Gastroesophageal sphincter (tissue), 4 donors: Measurements from ENCODE around the gene DMPK. TPM values are rescaled to one million over a fixed set of nuclear protein-coding genes. Genes with fewer than 3 reads are reported as not detected.
A peak's percentile ranks its signal among the peaks of the same experiment; 100 is the strongest.

Source experiments
- ATAC-seq: fragments of 150-250 bp; one replicate; pipeline ENCODE4 v1.9.1; 2016; ENCODE audit warnings: mild to moderate bottlenecking, moderate library complexity
- H3K27ac ChIP-seq, 4 donors: fragments of 200-600 bp; sonication (generic) in 3 of 4; 1 replicate in 3 of 4; 2 replicates in 1 of 4; pipeline ENCODE4 v1.5.1; 2016 to 2019
- H3K27me3 ChIP-seq: fragments of 200-600 bp; sonication (generic); one replicate; pipeline ENCODE4 v1.5.1; 2019
- H3K36me3 ChIP-seq, 2 donors: fragments of 200-600 bp; sonication (generic); one replicate each; pipeline ENCODE4 v1.5.1; 2019; ENCODE audit warnings: control low read depth in 1 of 2
- H3K4me1 ChIP-seq, 3 donors: fragments of 200-600 bp; sonication (generic); 1 replicate in 2 of 3; 2 replicates in 1 of 3; pipeline ENCODE4 v1.5.1; 2016 to 2019; ENCODE audit warnings: control low read depth in 2 of 3
- H3K4me3 ChIP-seq, 2 donors: fragments of 200-600 bp; sonication (generic); one replicate each; pipeline ENCODE4 v1.5.1; 2019; ENCODE audit warnings: mild to moderate bottlenecking in 1 of 2, moderate library complexity in 1 of 2
- H3K9me3 ChIP-seq, 3 donors: fragments of 200-600 bp; sonication (generic); one replicate each; pipeline ENCODE4 v1.5.1; 2017 to 2019; ENCODE audit warnings: control low read depth in 2 of 3
- EP300 ChIP-seq: sonication (generic); formaldehyde crosslinking; IDR thresholded peaks from one replicate; pipeline ENCODE4 v1.6.1; 2017; ENCODE audit warnings: antibody characterized with exemption, mild to moderate bottlenecking
- POLR2A ChIP-seq, 2 donors: fragments of 450-650 bp; IDR thresholded peaks; one replicate each; pipeline ENCODE4 v1.6.1; 2017; ENCODE audit warnings: antibody characterized with exemption in 2 of 2, mild to moderate bottlenecking in 2 of 2, moderate library complexity in 1 of 2
- POLR2AphosphoS5 ChIP-seq: sonication (generic); formaldehyde crosslinking; IDR thresholded peaks from one replicate; pipeline ENCODE4 v1.6.1; 2017; ENCODE audit warnings: antibody characterized with exemption
- WGBS, 2 donors: methylation state at CpG; one replicate each; pipeline ENCODE4 v1.1.5; 2018; ENCODE audit warnings: low coverage in 1 of 2; 5-methylcytosine and 5-hydroxymethylcytosine counted together
- total RNA-seq, 4 donors: library from RNA; depleted of rRNA; stranded (reverse); fragments of >200 nt; gene quantifications; one replicate each; pipeline ENCODE4 v1.1.0, GENCODE V29; 2016
- TF ChIP-seq, protein P1 (sequence below), 4 experiments: fragments of 200-600 bp in 2 of 4; fragments of 450-650 bp in 2 of 4; sonication (generic) in 1 of 4; IDR thresholded peaks; one replicate each; pipeline ENCODE4 v1.5.1; 2017 to 2019; ENCODE audit warnings: antibody characterized with exemption in 4 of 4, mild to moderate bottlenecking in 2 of 4, moderate library complexity in 2 of 4

Gene DMPK
- total RNA-seq, 4 donors from 2014 or later, result 223 to 464 (median 330) TPM

DNA sequence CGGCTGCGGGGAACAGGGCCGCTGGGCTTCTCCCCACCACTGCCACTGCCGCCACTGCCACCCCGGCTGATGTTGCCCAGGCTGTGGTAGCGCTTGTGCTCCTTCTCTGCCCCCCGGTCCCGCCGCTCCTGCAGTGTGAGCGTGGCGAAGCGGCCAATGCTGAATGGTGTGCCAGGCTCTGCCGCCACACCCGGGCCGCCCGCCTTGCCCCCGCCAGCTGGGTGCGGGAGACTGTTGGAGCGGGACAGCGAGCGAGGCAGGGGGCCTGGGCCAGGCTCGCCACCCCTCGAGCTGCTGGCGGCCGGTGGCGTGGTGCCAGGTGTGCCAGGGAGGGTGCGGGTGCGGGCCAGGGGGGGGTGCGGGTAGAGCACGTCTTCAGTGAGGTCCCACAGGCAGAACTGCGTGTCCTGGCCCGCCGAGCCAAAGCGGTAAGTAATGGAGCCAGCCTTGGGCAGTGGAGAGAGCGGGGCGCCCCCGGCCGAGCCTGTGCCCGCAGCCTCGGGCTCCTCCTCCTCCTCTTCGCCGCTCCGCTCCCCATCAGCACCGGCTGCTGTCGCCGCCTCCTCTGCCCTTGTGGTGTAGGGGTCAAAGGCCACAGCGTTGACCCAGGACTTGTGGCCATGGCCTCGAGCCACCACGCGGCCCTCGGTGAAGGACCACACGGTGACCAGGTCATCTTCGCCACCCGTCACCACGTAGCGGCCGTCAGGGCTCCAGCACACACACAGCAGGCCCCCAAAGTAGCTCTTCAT, 3.7 kb upstream of the DMPK start:
- Histone ChIP-seq H3K4me3 (no peak overlapping the region), H3K4me1 (peaks cover 8 to 62% (median 27%) of the 10 kb centered on the region in 3 donors), H3K27ac (peak overlapping the region; percentile 75 to 97 (median 92)), H3K27me3 (no peaks in the 10 kb centered on the region), H3K9me3 (no peaks in the 10 kb centered on the region), H3K36me3 (peaks cover 0 to 59% of the 10 kb centered on the region in 2 donors)
- no CpG with 5 or more reads among the region's 57 CpGs for WGBS, 2 donors
- TF ChIP-seq EP300 (no peak), POLR2A (IDR thresholded peaks at IDR 0.05) (no peak), POLR2AphosphoS5 (no peak)
- TF ChIP-seq, protein P1, sequence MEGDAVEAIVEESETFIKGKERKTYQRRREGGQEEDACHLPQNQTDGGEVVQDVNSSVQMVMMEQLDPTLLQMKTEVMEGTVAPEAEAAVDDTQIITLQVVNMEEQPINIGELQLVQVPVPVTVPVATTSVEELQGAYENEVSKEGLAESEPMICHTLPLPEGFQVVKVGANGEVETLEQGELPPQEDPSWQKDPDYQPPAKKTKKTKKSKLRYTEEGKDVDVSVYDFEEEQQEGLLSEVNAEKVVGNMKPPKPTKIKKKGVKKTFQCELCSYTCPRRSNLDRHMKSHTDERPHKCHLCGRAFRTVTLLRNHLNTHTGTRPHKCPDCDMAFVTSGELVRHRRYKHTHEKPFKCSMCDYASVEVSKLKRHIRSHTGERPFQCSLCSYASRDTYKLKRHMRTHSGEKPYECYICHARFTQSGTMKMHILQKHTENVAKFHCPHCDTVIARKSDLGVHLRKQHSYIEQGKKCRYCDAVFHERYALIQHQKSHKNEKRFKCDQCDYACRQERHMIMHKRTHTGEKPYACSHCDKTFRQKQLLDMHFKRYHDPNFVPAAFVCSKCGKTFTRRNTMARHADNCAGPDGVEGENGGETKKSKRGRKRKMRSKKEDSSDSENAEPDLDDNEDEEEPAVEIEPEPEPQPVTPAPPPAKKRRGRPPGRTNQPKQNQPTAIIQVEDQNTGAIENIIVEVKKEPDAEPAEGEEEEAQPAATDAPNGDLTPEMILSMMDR (IDR thresholded peaks at IDR 0.05), result no peak
- ATAC-seq, result no peak

DNA sequence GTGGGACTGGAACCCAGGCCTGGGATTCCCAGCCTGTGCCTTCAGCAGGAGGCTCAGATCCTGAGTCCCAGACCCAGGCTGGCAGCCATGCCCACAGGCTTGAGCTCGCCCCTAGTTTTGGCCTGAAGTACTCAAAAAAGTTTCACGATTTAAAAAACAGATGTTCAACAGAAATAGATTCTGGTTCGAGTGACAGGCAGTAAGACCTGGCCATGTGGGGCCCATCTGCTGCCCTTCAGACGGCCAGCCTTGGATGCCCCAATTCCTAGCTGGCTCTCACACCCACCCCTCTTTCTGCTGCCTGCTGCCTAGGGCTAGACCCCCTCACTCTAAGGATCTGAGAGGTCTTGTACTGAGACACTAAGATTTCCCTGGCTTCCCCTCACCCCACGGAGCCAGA, 2.8 kb upstream of the DMPK start:
- H3K4me1 ChIP-seq, result peaks cover 8 to 65% (median 24%) of the 10 kb centered on the region in 3 donors
- peaks cover 0 to 51% of the 10 kb centered on the region in 2 donors for H3K36me3 ChIP-seq
- H3K4me3 ChIP-seq, result no peak overlapping the region
- H3K27ac ChIP-seq, result peak overlapping the region; percentile 75 to 97 (median 92)
- no peaks in the 10 kb centered on the region for H3K9me3 ChIP-seq
- no peak for ATAC-seq
- H3K27me3 ChIP-seq, result no peaks in the 10 kb centered on the region
- TF ChIP-seq POLR2A (IDR thresholded peaks at IDR 0.05), result no peak
- no peak for TF ChIP-seq POLR2AphosphoS5
- TF ChIP-seq, protein P1 (IDR thresholded peaks at IDR 0.05), result no peak
- TF ChIP-seq EP300, result no peak
- 61 to 67% methylated on average over 2 to 3 of the region's 5 CpGs for WGBS, 2 donors

DNA sequence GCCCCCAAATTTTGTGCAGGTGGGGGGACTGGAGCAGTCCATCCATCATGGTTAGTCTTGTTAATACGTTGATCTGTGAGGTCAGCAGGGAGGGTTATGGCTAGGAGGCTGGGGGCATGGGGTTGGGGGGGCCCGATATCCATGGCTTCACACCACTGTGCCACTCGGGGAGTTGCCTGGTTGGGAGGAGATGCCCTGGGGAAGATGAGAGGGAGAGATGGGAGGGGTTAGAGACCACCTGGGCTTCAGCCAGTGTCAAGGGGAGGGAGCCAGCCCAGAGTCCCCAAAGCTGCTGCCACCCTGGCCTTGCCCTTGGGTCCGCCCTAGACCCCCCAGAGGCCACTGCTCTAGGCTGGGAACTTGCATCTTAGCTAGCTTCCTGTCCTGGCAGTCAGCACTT, 1.8 kb upstream of the DMPK start:
- TF ChIP-seq, protein P1 (IDR thresholded peaks at IDR 0.05), result no peak
- no peak for TF ChIP-seq EP300
- TF ChIP-seq POLR2A (IDR thresholded peaks at IDR 0.05), result no peak
- TF ChIP-seq POLR2AphosphoS5, result no peak
- Histone ChIP-seq H3K27me3 (no peaks in the 10 kb centered on the region), H3K4me1 (peaks cover 8 to 75% (median 24%) of the 10 kb centered on the region in 3 donors), H3K36me3 (peaks cover 0 to 41% of the 10 kb centered on the region in 2 donors), H3K9me3 (no peaks in the 10 kb centered on the region), H3K27ac (peak overlapping the region; percentile 75 to 97 (median 92)), H3K4me3 (no peak overlapping the region)
- no CpG with 5 or more reads among the region's 4 CpGs for WGBS, 2 donors
- no peak for ATAC-seq

DNA sequence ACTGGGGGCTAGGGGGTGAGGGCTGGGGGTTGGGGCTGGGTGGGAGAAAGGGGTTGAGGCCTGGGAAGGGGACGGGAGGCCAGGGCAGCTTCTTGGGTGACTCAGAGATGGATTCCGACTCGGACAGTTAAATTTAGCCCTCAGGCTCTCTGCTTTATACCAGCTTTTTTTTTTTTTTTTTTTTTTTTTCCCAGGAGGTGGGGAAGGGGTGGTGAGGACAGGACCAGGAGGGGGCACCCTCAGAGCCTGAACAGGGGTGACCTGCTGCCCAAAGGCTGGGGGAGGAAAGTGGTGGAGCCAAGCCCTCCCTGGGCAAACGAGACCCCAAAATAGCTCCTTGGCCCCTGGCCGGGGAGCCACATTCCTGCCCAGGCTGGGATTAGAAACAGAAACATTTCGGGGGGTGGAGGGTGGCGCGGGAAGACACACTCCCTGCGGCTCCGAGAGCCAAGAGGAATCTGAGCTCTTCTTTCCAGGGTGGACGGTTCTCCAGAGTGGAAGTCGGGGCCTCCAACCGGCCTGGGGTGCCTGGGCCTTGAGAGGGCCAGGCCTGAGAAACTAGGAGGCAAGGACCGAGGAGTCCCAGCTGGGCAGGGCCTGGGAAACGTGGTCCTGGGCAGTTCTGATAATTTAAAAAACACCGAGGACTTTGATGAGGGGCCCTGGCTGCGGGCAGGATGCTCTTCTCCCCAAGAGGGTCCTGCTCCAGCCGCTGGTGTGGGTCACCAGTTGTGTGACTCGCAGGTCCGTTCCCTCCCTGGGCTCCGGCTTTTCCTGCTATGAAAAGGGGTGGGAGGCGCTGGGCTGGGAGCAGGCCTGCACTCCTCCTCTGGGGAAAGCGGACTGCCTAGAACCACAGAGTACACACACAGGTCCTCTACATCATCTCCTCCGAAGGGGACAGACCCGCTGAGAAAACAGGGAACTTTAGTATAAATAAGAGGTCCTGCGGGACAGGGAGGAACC, 813 bp upstream of the DMPK start:
- Histone ChIP-seq H3K9me3 (no peaks in the 10 kb centered on the region), H3K36me3 (peaks cover 0 to 40% of the 10 kb centered on the region in 2 donors), H3K27ac (peak overlapping the region; percentile 75 to 97 (median 92)), H3K4me1 (peaks cover 8 to 85% (median 28%) of the 10 kb centered on the region in 3 donors), H3K27me3 (no peaks in the 10 kb centered on the region), H3K4me3 (peak overlapping the region; percentile 66 to 90)
- WGBS, 2 donors, result 7 to 33% methylated on average over 6 to 10 of the region's 26 CpGs
- no peak for TF ChIP-seq EP300
- peak; percentile 44 to 53 for TF ChIP-seq POLR2A (IDR thresholded peaks at IDR 0.05)
- TF ChIP-seq, protein P1 (IDR thresholded peaks at IDR 0.05), result peak in 1 of 4 experiments; percentile 3
- peak; percentile 94 for TF ChIP-seq POLR2AphosphoS5
- ATAC-seq, result peak; percentile 64
